Urothelium cell line (cell line): ENCODE measurements around the gene PRDM15.
A peak's percentile ranks its signal among the peaks of the same experiment; 100 is the strongest.

ENCODE experiments used
- DNase-seq: peaks from one replicate; pipeline ENCODE4 v3.0.0; 2011; ENCODE audit warnings: low spot score, mixed read lengths
- FAIRE-seq: peaks from 2 replicates; lab custom pipeline; 2011; peaks lifted over from hg19 to GRCh38; lab: Jason Lieb, UNC

PRDM15 gene

DNA sequence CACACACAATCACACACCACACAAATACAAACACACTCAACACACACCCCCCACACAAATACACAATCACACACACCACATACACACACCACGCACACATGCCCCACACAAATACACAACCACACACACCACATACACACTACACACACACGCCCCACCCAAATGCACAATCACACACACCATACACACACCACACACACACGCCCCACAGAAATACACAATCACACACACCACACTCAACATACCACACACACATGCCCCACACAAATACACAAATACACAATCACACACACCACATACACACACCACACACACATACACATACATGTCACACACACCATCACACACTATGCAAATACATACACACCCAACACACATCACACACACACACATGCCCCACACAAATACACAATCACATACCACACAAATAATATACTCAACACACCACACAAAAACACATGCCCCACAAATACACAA is 50.2 kb downstream of the PRDM15 start:
- FAIRE-seq (no peak), DNase-seq (no peak)

DNA sequence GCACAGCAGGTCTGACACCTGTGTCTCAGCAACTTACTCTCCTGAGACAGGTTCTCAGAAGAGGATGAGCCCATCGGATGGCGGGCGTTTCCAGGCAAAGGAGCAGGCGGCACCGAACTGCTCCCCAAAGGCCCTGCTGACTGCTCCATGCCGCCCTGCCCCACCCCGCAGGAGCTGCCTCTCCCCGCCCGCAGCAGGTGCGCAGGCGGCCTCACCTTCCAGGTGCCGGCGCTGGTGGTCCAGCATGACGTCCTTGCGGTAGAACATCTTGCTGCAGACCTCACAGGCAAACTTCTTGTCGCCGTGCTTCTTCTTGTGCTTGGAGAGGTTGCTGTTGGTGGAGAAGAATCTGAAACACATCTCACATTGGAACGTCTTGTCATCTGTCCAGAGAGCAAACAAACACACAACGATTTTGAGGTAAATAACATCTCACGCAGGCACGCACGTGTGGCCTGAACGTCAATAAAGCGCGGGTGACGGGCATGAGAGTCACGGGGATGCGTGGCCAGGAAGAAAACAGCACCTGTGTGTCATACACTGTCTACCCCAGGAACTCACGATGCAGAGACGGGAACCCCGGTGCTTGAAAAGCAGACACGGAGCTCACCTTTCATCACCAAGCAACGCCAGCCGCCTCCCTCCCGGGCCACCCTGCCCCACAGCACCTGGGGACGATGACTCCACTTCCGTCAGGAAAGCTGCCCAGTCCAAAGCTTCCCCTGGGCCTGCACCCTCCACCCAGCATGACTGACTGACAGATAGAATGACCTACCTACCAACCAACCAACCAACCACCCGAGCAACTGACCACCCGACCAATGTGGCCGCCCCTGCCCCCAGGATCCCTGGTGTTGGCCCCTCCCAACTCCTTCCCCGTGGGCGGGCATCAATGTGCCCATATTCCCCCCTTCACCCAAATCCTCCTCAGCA is 50.9 kb downstream of the PRDM15 start:
- no peak for FAIRE-seq

DNA sequence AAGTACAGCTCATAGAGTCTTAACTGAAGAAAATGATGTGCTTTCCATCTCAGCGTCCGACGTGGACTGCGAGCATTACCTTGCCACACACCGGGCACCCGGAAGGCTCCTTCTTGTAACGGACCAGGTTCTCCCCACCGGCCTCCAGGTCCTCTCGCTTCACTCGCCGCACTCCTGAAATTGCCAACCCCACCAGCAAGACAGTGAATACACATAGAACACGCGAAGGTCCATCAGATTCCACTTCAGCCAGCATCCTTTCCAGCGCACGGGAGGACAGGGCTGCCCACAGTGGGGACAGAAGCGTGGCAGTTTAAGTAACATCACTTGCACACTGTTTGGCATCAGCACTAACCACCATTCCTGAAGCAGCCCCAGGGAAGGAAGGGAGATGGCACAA is 53.3 kb downstream of the PRDM15 start:
- DNase-seq (no peak), FAIRE-seq (no peak)

More for the DNA sequence above, 50.9 kb downstream of the PRDM15 start:
- DNase-seq = peak; percentile 1

DNA sequence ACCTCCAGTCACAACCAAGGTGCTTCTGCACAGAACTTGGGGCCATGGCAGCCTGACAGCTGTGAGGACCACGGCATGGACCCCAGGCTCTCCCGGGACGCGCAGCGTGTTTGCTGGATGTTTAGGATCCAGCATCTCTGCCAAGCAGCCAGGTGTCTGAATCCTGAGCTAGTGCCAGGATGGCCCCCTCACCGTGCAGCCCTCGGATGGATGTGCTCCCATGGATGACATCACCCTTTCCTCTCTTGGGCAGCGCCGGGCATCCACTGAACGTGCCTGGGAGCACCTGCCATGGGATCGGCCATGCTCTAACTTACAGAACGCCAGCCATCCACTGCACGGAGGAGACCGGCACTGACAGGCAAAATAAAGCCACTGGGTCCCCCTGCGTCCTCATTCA is 53.9 kb downstream of the PRDM15 start:
- DNase-seq (no peak), FAIRE-seq (no peak)

DNA sequence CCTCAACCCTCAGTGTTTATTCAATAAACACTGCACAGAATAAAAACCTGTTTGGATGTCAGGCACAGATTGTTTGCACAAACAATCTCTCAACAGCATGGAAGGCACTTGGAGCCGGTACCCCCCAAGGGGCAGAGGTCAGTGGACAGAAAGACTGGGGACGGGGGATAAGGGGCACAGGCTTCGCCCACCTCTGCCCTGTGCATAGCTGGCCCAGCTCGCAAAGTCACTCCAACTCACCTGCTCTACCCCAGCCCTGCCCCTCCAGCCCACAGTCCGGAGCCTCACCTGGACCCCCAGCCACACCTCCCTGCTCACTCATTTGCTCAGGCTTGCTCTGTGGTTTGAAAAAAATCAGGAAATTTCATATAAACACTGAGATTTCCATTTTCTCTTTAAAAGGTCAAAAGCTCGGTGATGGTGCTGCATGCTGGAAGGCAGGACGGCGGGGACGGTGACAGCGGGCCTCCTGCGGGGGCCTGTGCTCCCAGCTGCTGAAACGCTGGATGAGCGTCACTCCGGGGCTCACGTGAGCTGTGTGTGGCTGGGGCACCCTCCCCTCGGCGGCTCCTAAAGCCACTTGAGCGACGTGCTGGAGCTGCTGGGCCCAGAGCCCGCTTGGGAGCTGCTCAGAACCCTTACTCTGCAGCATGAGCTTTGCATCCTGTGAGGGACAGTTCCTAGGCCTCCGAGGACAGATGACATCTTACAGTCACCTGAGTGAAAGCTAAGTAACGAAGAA is 54.5 kb downstream of the PRDM15 start:
- DNase-seq (no peak), FAIRE-seq (no peak)

DNA sequence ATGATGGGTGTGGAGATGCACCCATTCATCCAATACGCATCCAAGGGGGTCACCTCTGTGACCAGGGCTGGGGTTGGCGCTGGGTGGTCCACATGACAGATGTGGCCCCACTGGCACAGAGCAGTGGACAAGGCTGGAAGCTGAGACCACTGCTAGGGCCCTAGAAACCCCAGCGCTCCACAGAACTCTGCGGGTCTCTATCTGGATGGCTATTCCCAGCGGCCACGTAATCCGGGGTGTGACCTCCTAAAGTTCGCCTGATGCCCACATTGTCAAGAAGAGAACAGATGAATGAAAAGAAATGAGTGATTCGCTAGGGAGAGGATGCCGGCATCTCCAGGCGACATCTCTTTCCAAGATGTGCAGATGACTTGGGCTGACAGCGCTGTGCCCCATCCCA is 55.2 kb downstream of the PRDM15 start:
- DNase-seq (no peak), FAIRE-seq (no peak)

DNA sequence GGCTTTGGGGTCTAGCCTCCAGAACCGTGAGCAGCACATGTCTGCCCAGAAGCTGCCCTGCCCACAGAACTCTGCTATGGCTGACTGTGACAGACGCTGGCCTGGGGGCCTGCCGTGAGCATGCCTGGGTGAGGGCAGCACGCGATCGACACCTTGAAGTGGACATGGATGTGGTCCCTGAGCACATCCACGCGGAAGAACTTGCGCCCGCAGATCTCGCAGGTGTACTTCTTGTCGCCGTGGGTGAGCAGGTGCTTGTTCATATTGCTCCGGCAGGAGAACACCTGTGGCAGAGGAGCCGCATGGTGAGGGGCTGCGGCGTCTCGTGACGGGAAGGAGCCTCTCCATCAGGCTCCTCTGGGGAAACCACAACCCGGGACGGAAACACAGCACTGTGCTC is 56.0 kb downstream of the PRDM15 start:
- DNase-seq (no peak), FAIRE-seq (no peak)

DNA sequence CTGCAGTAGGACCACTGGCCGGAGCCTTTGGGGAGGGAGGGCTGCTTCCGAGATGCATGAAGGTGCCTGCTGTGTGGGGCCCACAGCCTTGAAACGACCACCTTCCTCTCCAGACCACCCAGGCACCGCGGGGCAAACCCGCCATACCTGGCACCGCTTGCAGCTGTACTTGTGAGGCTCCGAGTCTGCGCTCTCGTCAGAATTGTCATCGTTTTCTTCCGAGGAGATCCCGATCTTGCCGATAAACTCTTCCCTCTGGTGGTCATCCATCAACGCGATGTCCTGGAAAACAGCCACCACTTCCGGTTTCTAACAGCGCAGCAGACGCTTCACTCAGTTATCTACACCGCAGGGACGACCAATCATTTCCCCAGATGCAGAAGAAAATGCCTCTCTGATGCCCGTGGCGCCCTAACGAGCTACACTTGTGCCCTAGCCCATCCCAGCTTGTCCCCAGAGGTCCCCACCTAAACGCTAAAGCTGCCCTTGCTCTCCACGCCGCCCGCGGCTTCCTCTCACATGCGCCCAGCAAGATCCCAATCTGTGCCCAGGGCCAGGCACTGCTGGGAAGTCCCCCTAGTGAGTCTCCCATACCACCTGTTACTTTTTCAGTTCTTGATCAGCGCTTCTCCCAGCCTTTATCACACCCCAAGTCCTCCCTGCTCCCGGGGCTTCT is 57.2 kb downstream of the PRDM15 start:
- DNase-seq (no peak), FAIRE-seq (no peak)

DNA sequence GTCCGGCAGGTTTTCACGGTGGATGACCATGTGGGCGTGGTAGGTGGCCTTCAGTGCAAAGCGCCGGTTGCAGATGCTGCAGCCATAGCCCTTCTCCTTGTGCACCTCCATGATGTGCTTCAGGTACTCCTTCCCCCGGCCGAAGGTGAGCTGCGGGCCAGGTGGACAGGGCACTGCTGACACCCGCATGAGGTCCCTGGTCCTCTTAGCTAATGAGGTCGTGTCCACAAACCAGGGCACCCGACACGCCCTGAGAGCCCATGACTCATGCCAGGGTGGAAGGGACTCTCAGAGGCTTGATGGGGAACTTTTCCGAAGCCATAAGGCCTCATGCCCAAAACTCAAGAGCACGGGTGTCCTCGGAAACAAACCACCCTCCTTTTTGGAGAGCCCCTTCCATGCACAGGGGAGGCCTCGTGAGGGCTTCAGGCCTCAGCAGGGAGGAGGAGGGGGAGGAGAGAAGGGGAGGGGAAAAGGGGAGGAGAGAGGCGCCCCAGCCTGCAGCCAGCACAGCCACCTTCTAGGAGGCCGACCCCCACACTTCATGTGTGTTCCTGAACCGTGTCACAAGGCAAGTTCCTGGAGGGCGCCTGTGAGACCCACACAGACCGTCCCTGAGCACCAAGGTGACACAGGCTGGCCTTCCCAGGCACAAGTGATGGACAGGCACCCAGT is 57.9 kb downstream of the PRDM15 start:
- FAIRE-seq (no peak), DNase-seq (no peak)

DNA sequence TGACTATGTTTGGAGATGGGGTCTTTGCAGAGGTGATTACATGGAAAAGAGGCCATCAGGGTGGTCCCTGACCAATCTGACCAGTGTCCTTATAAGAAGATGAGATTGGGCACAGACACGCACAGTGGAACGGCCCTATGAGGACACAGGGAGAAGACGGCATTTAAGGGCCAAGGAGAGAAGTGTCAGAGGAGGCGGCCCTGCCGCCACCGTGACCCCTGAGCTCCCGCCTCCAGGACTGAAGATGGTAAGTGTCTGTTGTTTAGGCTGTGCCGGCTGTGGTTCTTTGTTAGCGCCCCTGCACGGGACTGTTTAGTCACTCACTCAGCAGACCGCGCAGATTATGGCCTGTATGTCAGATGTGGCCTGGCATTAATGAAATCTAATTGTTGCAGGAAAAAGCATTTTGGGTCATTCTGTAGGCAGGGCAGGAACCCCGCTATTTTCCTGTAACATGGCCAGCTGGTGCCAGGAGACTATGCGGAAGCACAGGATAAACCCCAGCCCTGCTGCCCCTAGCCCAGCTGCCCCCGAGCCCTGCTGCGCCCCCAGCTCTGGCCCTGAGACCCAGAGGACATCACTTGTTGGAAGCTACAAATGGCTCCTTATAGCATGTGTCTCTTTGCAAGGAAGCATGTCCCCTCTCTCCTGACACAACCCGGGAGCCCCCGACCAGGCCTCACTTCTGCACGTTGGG is 58.6 kb downstream of the PRDM15 start:
- FAIRE-seq (no peak), DNase-seq (no peak)

DNA sequence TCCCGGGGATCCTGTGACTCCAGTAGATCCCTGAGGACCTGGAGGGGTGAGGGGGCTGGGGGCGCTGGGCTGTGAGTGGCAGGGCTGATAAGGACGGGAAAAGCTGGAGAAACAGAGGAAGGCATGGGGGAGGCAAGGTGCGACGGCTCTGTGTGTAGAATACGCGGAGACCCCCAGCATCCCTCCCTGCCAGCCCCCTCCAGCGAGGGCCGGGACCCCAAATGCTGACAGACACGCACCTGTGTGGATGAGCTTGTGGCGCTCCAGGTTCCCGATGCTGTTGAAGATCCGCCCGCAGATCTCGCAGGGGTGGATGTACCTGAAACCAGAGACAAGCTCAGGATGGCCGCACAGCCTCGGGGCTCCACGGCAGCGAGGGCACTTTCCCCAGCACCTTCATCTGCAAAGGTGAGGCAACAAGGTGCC is 59.3 kb downstream of the PRDM15 start:
- DNase-seq = no peak
- FAIRE-seq = no peak

DNA sequence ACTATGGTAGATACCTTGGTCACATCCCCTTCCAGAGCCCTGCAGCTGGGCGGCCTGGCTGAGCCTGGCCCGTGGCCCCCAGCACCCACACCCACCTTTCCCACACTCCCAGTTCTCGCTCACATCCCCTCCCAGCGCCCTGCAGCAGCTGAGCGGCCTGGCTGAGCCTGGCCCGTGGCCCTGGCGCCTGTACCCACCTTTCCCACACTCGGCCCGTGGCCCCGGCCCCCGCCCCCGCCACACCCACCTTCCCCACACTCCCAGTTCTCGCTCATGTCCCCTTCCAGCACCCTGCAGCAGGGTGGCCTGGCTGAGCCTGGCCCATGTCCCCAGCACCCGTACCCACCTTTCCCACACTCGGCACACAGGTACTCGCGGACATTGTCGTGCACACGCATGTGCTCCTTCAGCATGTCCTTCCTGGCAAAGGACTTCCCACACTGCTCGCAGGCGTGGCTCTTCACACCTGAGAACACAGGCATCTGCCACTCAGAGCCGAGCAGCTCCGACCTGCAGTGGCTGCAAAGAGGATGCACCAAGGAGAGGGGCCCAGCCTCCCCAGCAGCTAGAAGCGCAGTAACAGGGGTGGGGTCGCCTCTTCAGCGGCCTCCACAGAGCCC is 59.8 kb downstream of the PRDM15 start:
- no peak for FAIRE-seq
- DNase-seq = no peak

DNA sequence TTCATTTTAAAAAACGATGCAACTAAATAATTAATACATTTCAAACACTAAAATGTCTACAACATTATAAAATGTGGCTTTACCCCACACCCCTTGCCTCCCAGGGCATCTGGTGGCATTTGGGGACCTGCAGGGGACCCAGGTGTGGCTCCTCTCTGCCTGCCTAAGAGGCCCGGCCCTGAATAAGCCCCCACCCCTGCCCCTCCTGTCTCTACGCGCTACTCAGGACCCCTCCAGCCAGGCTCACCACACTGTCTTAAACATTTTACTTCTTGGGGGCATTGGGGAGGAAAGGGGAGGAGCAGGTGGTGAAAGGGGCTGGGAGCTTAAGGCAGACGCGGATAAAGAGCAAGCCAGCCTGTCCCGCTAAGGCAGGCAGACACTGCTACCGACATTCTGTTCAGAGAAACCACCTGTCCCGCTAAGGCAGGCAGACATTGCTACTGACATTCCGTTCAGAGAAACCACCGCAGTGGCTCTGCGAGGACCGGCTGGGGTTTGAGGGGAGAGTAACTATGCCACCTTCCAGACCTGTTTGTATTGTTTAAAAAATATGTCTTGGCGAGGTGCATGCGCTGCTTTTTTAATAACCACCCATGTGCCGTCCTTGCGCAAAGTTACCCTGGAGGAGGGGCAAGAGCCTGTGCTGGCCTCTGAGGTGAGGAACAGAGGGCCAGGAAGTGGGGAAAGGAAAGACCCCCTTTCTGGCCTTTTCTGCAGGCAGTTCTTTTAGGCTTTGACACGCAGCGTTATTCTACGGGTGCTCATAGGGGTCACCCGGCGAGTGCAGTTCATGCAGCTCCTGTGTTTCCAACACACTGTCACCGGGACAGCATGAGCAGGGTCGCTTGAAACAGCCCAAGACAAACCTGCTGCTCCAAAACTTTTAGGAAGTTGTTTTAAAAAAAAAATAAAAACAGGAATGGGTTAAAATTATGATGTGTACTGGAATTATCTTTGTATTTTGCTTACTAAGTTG is 61.0 kb downstream of the PRDM15 start:
- DNase-seq (no peak), FAIRE-seq (no peak)

DNA sequence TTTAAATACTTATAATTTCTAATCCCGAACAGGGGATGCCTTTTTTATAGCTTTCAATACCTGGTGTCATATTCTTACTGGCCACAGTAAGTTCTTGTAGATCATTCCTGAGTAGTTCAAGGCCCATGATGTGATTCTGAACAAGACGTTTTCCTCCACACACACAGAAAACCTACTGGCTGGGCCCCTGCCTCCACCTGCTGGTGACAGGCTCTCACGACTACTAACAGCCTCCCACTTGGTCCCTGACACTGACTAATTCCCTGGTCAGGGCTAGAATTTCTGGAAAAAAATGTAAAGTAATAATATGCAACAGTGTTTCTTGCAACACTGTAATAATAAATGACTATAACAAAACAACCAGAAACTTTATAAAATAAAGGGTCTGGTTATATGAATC is 61.9 kb downstream of the PRDM15 start:
- FAIRE-seq (no peak), DNase-seq (peak; percentile 11)

DNA sequence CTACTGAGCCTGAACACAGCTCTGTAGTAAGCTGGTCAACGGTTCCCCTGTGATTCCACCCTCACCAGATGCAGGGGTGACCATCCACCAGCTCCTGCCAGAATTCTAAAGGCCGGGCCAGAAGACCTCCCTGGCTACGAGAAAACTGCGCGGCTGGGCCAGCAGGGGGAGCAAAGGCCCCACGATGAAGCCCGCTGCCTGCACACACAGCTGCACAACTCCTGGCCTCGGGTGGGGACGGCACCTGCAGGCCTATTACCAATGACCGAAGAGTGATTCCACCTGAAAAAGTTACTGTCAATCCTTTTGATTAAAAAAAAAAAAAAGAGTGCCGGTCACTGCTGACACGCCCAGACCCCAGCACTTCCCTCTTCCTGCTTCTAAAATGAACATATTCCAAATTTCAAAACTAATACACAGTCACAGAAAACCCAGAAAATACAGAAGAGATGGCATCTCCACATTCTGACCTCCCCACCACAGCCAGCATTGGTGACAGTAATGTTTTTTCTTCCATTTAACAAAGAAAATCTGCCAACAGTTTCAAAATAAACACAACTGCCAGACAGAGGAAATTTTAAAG is 62.5 kb downstream of the PRDM15 start:
- peak; percentile 16 for DNase-seq
- FAIRE-seq = no peak

DNA sequence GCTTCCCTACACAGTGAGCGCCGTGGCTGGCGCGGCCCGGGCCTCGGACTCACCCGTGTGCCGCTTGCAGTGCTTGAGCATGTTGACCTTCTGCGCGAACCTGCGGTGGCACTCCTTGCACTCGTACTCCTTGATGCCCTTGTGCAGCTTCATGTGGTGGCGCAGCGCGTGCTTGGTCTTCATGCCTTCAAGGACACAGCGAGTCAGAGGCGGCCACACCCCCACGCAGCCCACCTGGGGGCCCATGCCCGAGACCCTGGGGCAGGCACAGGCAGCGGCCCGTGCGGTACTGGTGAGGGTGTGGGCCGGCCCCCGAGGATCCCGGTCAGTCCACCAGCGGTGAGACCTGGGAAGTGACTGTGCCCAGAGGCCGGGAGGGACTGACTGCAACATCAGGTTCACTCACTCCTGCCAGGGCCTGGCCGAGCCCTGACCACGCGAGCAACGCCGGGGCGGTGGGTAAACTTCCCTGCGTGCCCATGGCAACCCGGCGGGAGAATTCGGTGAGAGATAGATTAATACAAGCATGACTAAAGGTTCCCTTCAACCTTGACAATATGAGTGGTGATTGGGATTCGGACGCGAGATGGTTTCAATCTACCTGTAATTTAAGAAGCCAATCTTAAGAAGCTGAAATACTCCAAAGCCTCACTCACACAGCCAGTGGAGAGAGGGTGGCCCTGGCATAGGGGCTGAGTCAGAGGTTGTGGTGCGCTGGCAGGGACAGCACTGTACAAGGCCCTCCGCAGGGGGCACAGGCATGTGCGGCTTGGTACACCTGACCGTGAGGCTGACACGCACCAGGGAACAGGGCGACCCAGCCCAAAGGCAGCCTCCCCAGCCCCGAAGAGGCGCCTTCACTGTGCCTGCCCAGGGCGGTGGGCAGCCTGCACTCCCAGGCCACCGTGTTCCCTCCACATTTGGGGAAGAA is 63.2 kb downstream of the PRDM15 start:
- FAIRE-seq (no peak), DNase-seq (no peak)

DNA sequence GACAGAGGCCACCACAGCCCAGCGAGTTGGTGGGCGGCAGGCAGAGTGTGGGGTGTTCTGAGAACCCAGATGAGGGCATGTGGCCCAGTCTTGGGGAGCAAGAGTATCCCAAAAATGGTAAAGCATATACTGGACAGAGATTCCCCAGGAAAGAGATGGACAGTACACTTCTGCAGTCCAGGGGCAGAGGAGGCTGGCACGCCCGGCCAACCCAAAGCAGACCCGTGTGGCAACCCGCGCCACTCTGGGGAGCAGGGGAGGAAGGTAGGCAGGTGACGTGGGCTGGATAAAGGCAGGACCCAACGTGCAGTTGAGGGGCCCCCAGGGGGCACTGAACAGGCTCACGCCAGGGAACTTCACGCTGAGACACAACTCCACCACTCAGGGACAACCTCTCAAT is 65.9 kb downstream of the PRDM15 start:
- FAIRE-seq (no peak), DNase-seq (no peak)
